ENCODE measurements around the gene CTBP2. TPM values are rescaled to one million over a fixed set of nuclear protein-coding genes. Genes with fewer than 3 reads are reported as not detected.
A peak's percentile ranks its signal among the peaks of the same experiment; 100 is the strongest.

Gene CTBP2
- polyA plus RNA-seq, 4 donors = 88.3 to 90.6 (median 90.0) TPM

DNA sequence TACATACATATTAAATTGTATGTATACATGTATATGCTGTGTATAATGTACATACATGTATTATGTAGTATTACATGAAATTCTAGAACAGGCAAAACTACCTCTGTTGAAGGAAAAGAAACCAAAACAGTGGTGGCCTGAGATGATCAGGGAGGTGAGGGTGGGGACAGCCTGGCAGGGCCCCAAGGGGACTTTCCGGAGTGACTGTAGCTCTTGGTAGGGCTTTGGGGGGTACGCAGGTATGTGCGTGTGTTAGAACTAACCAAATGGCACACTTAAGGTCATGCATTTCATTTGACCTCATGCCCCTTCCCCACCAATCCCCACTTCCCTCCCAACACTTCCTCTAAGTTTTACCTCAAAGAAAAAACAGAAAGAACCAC lies 31.3 kb downstream of the CTBP2 start:
- no peak for DNase-seq (ENCODE audit: low read depth in 4 of 4, low spot score in 3 of 4)

GRCh38 chr10:125128397-125129075 lies 31.8 kb downstream of the CTBP2 start:
- DNase-seq (ENCODE audit: low read depth in 4 of 4, low spot score in 3 of 4) = no peak

- no peak for DNase-seq (ENCODE audit: low read depth in 4 of 4, low spot score in 3 of 4)
Measured at GRCh38 chr10:125127986-125128385, 32.4 kb downstream of the CTBP2 start.

- DNase-seq (ENCODE audit: low read depth in 4 of 4, low spot score in 3 of 4) = no peak
Measured at GRCh38 chr10:125127110-125127509, 33.3 kb downstream of the CTBP2 start.

DNA sequence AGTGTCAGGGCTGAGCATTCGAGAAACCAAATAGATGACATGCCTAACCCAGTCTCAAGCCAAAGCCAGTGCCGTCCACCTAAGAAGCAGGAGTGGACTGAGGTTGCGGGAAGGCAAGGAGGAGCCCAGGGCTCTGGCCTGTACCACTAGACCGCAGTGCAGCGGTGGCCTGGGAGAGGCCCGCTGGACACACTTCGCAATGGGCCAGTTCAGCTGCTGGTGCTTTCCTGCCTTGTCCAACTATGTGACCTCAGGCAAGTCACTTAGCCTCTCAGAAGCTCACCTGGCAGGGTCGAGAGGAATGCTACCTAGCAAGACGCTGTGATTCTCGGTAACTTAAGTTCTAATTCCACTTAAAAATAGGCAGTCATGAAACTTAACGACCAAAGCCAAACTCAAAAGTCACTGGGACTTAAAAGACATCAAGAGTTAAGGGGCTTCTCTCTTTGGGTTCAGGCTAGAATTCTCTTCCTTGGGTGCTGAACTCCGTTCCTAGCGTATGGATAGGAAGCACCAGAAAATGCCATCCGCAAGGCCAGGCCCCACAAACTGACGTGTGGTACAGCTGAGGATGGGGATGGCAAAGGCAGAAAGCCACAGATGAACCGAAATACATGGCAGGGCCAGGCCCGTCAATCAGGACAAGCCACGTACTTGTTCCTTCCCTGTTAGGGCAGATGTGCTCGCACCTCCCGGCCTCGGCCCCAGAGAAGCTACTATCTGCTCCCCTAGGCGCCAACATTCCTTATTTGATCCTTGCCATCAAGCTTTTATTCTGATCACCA lies 34.2 kb downstream of the CTBP2 start:
- DNase-seq (ENCODE audit: low read depth in 4 of 4, low spot score in 3 of 4) = no peak

GRCh38 chr10:125124907-125125306 lies 35.5 kb downstream of the CTBP2 start:
- no peak for DNase-seq (ENCODE audit: low read depth in 4 of 4, low spot score in 3 of 4)

DNA sequence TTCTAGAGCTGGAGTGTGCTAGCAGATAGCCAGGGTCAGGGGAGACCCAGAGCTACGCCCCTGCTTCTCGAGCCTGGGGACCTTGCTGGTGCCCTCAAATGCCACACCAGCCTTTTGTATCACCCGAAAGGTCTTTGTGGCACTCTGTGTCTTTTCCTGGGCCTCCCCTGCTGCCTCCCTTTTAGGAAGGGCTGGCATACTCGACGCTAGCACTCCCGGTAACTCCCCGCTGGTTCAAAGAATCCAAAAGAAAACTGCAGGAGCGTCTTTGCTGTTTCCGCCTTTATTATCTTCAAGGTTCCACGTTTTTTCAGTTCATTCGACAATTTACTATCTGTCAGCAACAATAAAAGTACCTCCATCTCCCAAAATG lies 36.3 kb downstream of the CTBP2 start:
- no peak for DNase-seq (ENCODE audit: low read depth in 4 of 4, low spot score in 3 of 4)

DNA sequence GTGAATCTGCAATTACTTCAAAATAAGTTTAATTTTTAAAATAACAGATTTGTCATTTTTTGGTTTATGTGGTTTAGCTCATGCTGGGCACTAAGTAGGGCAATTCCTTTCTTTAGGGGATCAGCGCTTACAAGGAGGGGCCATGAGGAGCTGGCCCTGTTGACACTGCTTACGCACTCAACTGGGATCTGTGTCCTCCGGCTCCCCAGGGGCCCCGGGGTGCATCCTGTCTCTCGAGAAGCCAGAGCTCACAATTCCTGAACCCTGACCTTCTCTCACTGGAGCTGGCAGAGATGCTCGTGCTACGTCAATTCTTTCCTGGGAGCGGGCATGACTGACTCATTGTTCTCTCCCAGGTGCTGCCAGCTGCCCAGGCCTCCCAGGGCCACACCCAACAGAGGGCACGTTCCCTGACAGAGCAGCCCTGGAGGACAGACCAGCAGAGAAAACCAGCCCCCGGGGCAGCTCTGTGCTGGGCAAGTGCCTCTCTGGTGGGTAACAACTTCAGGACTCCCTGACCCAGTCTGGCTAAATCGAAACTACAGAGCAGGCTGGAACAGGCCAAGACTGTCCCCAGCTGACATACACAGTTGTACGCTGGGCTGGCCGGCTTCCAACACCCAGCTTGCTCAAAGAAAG lies 36.8 kb downstream of the CTBP2 start:
- DNase-seq (ENCODE audit: low read depth in 4 of 4, low spot score in 3 of 4) = peak in 1 of 4 donors; percentile 33

DNA sequence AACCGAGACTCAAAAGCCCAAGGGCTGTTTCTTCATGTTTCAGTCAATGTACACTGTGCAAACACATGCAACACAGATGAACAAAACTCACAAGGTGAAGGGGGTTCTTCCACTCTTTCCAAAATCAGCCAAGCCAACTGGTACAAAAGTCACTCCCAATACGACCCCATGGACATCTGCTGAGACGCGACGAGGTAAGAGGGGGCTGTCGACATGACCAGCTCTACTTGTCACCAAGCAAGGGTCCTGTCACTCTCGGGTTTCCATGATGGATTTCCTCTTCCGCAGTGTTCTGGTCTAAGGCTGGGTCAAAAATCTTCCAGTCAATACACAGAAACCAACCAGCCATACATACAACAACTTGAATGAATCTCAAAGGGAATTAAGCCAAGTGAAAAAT lies 37.8 kb downstream of the CTBP2 start:
- no peak for DNase-seq (ENCODE audit: low read depth in 4 of 4, low spot score in 3 of 4)

- DNase-seq (ENCODE audit: low read depth in 4 of 4, low spot score in 3 of 4) = no peak
Measured at GRCh38 chr10:125121003-125121402, 39.4 kb downstream of the CTBP2 start.

DNA sequence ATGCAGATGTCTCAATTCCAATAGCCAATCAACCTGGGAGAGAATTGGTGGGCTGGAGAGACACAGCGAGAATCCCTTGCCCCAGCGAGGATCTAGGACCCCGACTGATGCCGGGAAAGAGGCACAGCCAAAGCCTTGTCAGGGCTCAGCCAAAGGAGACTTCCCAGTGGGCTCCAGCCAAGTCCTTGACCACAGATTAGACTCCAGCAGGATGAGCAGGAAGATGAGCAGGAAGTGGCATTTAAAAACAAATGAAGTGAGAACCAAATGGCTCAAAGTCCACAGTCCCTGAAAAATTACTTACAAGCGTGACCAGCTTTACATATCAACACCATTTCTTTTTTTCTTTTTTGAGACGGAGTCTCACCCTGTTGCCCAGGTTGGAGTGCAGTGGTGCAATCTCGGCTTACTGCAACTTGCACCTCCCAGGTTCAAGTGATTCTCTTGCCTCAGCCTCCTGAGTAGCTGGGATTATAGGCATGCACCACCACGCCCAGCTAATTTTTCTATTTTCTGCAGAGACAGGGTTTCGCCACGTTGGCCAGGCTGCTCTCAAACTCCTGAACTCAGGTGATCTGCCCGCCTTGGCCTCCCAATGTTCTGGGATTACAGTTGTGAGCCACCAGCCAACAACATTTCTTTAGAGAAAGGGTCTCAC lies 40.2 kb downstream of the CTBP2 start:
- no peak for DNase-seq (ENCODE audit: low read depth in 4 of 4, low spot score in 3 of 4)

GRCh38 chr10:125118701-125119100 lies 41.7 kb downstream of the CTBP2 start:
- DNase-seq (ENCODE audit: low read depth in 4 of 4, low spot score in 3 of 4) = no peak

- DNase-seq (ENCODE audit: low read depth in 4 of 4, low spot score in 3 of 4) = no peak
Measured at GRCh38 chr10:125118011-125118611, 42.3 kb downstream of the CTBP2 start.

- no peak for DNase-seq (ENCODE audit: low read depth in 4 of 4, low spot score in 3 of 4)
Measured at GRCh38 chr10:125116652-125117310, 43.6 kb downstream of the CTBP2 start.

- no peak for DNase-seq (ENCODE audit: low read depth in 4 of 4, low spot score in 3 of 4)
Measured at GRCh38 chr10:125116041-125116649, 44.2 kb downstream of the CTBP2 start.

- DNase-seq (ENCODE audit: low read depth in 4 of 4, low spot score in 3 of 4) = no peak
Measured at GRCh38 chr10:125115409-125115808, 45.0 kb downstream of the CTBP2 start.

DNA sequence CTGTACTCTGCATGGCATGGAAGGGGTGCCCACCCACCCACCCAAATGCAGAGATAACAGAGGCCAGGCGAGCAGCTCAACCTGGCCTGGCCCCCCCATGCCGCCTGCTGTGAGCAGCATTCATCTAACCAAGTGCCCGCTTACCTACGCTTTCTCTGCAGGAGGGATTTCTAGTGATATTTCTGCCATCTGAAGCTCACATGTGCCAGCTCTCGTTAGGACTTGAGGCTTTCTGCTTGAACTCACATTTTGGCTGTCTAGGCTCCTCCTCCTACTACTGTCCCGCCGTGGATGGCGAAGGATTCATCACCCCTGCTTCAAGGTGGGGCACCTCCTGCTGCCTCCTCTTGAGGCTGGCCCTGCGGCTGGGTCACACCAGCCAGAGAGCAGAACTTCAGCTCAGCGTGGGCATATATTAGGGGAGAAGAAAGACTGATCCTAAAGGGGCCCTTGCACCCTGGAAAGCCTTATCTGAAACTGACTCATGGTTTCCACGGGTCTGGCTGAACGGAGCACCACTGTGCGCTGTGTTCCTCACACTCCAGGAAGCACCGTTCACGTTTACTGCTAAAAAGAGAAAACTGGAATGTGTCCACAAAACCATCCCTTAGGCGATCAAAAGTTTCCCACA lies 45.5 kb downstream of the CTBP2 start:
- no peak for DNase-seq (ENCODE audit: low read depth in 4 of 4, low spot score in 3 of 4)

- DNase-seq (ENCODE audit: low read depth in 4 of 4, low spot score in 3 of 4) = no peak
Measured at GRCh38 chr10:125113691-125114371, 46.5 kb downstream of the CTBP2 start.
